ENCODE data around the gene SLC41A3.
"Not testable (repeated sequence)": the region's sequence is repeated elsewhere in the genome, so short reads cannot be mapped to it uniquely, and the experiment has no call there.

Gene SLC41A3

DNA sequence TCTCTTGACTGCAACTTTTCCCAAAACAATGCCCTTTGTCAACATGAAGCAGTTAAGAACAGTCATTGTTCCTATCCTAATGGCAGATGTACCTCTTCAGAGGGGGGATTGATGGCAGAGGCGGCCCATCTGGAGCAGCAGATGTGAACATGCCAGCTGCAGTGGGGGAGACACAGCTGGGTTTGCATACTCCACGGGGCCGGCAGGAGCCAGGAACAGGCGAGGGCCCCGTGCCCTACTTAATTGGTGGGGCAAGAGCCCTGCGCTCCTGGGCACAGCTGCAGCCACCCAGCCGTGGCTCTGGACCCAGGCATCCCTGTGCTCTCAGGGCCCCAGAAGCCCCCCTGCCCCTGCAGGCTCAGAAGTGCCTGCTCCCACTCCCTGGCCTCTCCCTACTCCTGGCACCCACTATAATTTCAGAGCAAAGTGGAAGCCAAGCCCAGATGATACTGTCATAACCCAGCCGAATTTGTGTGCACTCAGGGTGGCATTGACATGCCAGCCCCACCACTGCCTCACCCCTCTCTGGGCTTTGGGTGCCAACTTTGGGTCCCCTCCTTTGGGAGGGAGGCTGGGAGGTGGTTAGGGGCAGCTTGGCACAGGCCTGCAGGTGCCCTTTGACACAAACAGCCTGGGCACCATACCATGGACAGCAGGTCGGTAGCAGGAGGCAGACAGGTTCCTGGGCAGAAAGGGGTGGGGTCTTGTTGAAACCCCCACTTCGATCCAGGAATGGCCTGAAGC is 80.3 kb downstream of the SLC41A3 start:
- no peak for DNase-seq (ENCODE audit: low spot score)

DNA sequence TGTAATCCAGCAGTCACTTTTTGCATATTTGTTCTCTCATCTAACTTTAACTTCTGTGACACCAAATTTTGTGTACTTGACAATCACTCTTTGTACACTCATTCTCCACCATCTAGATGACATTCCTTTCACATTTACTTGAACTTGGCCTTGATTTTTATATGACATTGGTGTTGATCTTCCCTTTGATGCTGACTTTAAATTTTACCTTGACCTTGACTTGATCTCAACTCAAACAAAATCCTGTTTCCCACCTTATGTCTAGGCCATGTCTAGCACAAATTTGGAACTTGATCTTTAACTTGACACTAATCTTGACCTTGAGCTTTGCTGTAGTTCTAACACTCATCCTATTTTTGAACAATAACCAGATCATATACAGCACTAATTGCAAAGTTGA is 81.7 kb downstream of the SLC41A3 start:
- no peak for DNase-seq (ENCODE audit: low spot score)

DNA sequence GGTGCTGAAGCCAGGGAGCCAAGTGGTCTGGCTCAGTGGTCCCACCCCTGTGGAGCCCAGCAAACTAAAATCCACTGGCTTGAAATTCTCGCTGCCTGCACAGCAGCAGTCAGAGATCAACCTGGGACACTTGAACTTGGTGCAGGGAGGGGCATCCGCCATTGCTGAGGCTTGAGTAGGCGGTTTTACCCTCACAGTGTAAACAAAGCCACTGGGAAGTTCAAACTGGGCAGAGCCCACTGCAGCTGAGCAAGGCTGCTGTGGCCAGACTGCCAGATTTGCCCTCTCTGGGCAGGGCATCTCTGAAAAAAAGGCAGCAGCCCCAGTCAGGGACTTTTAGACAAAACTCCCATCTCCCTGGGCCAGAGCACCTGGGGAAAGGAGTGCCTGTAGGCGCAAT is 87.2 kb downstream of the SLC41A3 start:
- not testable (repeated sequence) for DNase-seq (ENCODE audit: low spot score)

DNA sequence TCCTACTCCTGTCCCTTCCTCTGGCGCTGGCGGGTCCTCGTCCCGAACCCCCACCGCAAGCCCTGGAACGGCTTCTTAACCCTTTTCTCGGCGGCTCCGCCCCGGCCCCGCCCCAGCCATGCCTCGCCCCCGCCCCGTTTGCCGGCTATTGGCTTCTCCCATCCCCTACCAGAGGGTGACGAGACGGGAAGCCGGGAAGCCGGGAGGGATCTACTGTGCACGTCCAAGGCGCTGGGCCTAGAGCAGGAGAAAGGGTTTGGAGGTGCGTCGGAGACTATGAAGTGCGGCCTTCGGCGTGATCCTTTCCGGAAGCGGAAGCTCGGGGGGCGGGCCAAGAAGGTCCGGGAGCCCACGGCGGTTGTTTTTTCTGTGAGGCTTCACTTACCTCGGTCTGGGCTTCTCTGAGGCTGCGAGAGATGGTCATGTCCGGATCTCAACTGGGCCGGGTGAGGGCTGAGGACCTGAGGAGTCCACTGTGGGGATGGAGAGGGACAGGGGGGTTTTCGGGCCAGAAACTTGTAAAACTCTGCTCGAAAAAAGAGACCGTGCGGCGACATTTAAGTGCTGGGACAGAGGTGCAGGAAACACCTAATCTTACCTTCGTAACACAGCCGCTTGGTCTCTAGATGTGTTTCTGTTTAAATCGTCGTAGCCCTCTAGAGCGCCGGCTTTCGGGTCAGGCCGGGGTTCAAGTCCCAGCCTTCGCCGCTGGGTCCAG is 93.5 kb downstream of the SLC41A3 start:
- peak; percentile 77 for DNase-seq (ENCODE audit: low spot score)

DNA sequence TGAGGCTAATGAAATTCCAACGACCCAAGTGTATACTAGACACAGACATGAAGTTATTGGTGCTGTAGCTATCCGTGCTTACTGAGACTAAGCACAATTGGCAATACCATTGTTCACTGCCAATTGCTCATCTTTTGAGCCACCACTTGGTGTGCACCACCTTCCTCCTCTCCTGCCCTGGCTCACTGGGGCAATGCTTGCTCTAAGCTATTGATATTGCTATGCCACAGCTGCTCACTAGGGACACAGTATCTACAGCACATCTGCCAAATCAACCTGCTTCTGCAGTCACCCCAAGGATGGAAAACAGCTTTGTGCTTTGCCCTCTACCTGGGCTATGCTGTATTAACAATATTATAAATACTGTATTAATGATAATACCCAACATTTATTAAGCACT is 99.0 kb downstream of the SLC41A3 start:
- DNase-seq (ENCODE audit: low spot score) = not testable (repeated sequence)

DNA sequence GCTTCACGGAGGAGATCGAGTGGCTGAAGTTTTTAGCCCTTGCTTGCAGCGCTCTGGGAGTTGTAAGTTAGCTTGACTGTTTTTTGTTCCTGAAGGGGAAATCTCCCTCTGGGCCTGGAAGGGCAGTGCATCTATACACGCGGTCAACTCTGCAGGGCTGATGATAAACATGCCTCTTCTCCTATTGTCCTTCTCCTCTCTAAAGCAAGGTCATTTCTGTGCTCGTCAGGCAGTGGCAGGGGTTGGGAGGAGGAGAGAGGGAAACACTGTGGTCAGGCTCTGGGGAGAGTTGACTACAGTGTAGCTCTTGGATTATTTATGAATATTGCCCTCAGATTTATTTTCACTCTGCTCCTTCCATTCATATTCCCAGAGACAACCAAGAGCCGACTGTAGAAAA is 106.8 kb downstream of the SLC41A3 start:
- not testable (repeated sequence) for DNase-seq (ENCODE audit: low spot score)

DNA sequence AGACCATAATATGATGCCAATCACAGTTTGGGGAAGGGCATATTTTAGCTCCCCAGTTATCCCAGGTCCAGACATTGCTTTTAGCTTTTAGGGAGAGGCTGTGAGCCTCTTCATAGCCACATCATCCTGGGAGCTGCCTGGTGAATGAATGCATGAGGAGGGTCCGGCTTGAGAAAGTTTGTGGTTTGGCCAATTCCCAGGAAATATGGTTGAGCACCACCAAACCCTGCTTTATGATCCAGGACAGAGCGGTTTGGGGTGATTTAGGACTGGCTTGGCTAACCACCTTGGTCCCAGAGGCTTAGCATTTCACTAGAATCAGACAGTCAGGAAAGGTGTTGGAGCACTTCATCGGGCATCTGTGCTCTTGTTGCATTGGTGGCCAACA is 107.9 kb downstream of the SLC41A3 start:
- not testable (repeated sequence) for DNase-seq (ENCODE audit: low spot score)

DNA sequence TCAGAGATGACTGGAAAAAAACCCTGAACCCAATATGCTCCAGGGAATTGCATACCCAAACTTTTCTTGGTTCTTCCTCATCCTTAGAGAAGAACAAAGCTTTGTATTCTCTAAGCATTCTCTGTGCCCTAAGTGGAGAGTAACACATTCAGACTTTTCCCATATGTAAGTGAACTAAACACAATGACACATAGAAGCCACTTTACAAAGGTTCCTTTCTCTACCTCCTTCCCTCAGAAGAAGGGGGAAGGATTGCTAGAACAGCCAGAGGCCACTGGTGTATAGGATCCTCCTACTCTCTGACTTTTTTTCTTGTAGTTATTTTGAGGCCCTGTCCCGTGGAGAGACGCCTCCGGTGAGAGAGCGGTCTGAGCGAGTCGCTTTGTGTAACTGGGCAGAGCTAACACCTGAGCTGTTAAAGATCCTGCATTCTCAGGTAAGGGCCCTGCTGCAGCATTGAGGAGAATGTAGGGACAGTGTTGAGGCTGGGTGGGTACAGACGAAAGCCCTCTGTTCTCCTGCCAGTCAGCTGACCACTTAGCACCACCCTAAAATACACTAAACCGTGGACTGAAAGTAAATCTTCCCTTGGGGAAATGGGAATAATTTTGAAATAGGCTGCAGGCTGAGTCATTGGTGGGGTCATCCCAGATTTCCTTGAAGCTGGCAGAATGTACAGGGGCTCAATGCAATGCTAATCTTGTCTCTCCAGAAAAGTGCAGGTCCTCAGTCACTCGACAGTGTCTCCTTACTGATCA is 108.5 kb downstream of the SLC41A3 start:
- not testable (repeated sequence) for DNase-seq (ENCODE audit: low spot score)

DNA sequence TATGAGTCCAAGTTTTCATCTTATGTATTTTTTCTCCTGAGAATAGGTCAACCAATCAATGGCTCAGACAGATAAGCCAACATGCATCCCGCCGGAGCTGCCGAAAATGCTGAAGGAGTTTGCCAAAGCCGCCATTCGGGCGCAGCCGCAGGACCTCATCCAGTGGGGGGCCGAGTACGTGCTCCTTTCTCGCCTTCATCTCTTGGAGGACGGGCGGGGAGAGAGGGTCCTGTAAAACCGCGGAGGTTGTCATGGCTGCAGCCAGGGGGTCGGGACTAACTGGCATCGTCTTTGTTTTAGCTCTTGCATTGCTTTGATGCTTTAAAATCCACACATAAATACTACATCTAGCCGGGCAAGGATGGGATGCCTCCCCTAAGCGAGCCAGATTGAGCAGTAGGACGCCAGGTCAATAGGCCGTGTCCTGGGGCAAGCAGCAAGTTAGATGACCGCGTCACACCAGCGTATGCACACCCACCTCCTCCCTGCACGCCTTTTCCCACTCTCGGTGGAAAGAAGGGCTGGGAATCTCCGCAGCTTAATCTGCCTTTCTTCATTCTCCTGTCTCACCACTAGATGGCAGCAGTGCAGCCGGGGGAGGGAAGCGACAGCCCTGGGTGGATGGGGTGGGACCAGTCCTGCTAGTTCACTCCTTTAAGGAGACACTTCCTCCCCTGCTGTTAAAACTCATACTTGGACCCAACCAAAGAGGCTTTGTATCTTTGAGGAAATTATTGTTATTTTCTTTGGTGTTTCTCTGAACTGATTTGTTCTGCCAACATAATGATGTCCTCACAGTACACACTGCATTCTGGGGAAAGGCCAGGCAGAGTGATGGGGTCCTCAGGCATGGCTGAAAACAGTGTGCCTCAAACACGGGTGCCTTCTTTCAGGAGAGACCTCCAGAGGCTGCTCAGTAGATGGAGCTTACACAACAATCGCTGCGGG is 111.7 kb downstream of the SLC41A3 start:
- DNase-seq (ENCODE audit: low spot score) = not testable (repeated sequence)

DNA sequence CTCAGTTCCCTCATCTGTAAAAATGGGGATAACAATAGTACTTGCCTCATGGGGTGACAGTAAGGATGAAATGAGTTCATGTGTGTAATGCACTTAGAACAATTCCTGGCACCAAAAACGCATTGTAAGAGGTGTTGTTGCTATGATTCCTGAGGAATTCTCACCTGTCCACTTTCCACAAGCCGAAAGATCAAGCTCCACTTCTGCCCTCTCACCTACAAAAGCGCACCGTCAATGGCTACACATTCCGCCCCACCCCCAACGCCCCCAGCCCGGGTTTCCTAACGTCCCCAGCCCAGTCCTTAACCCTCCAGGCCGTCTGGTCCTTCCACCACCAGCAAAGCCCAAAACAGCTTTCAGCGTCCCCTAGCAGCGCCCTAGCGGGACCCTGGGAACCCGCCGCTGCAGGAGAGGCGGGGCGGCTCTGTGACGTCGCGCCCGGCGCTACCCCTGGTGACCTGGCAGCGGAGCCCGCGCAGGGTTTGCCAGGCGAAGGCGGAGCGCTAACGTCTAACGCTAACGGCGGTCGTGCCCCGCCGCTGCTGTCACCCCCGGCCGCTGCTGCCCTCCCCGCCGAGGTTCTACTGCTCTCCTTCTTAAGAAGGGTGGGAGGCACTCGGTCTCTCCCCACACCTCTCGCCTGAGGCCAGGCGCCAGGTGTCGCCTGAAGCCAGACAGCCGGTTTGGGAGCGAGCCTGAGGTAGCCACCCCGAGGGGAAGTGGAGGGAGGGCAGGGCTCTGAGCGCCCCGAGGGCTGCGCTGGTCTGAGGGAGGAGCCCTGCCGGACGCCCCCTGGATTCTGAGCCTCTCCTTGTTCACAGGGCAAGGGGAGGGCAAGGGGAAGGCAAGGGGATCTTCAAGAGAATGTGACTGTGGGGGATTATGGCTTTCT is 115.0 kb downstream of the SLC41A3 start, which contains the start of gene ROPN1B:
Gene ROPN1B (plus strand): TSS at position 478 of the 892 bp plus-strand sequence. CDS start 2,877 bp downstream, outside the sequence.
- not testable (repeated sequence) for DNase-seq (ENCODE audit: low spot score)

DNA sequence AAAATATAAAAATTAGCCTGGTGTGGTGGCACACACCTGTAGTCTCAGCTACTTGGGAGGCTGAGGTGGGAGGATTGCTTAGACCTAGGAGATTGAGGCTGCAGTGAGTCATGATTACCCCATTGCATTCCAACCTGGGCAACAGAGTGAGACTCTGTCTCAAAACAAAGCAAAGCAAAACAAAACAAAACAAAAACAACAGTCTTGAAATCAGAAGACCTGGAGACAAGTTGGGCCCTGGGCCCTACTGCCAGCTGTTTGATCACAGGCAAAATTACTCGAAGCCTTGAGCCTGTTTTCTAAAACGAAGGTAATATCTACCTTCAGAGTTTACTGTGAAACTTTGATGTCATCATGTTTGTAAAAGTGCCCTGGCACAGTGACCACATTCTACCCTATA is 115.8 kb downstream of the SLC41A3 start:
- not testable (repeated sequence) for DNase-seq (ENCODE audit: low spot score)

DNA sequence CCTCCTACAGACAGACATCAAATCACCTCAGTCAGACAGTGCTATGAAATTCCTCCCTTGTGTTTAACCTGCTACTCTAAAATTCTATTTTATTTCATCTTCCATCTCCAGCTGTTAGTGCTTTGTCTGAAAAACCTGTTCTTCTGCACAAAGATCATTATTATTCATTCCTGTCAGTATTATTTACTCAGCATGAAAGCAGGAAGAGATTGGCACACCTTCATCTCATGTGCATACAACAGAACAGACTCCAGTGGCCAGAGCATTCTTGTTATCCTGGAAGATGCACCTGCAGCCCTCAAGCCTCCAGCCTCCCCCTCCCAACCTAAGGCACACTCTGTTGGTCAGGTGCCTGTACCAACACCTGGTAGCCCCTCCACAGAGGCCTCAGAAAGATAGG is 116.8 kb downstream of the SLC41A3 start:
- no peak for DNase-seq (ENCODE audit: low spot score)

DNA sequence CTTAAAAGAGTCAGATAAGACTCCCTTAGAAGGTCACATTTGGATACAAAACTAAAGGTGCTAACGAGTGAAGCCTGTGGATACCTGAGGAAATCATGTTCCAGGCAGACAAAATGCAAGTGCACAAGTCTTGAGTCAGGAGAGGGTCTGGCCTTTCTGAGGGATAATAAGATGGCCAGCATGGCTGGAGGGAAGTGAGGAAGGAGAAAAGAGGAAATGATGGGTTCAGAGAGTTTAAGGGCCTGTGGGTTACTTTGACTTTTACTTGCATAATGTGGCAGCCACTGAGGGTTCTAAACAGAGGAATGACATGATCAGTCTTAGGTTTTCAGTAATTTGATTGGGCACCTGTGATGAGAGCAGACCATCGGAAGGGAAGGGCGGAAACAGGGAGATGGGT is 118.4 kb downstream of the SLC41A3 start:
- DNase-seq (ENCODE audit: low spot score) = no peak

DNA sequence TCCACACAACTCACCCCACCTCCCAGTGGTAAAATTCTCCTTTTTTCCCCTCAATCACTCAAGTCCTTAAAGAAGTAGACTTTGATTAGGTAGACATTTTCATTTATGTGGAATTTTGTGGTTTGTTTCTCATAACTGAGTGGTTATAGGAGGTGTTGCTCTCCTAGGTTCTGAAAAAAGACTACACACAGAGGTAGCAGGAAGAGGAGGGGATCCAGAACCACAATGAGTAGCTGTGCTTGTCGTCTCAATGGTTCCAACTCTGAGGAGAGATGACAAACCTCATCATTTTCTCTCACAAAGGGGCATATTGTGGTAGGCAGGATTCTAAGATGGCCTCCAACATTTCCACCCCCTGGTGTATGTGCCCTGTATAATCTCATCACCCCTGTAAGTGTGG is 120.1 kb downstream of the SLC41A3 start:
- not testable (repeated sequence) for DNase-seq (ENCODE audit: low spot score)

DNA sequence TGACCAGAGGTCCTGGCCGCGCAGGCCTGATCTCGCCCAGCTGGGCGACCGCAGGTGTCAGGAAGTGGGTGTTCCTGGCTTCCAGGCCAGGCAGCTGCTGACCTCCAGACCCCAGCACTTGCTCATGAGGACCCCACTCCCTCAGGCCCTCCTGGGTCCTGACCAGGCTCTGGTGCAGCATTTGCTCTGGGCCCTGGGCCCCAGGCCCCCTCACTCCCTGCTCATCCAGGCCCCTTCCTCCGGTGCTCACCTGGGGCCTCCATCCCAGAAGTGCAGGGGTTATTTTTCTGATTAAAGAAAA is 122.7 kb downstream of the SLC41A3 start:
- no peak for DNase-seq (ENCODE audit: low spot score)

DNA sequence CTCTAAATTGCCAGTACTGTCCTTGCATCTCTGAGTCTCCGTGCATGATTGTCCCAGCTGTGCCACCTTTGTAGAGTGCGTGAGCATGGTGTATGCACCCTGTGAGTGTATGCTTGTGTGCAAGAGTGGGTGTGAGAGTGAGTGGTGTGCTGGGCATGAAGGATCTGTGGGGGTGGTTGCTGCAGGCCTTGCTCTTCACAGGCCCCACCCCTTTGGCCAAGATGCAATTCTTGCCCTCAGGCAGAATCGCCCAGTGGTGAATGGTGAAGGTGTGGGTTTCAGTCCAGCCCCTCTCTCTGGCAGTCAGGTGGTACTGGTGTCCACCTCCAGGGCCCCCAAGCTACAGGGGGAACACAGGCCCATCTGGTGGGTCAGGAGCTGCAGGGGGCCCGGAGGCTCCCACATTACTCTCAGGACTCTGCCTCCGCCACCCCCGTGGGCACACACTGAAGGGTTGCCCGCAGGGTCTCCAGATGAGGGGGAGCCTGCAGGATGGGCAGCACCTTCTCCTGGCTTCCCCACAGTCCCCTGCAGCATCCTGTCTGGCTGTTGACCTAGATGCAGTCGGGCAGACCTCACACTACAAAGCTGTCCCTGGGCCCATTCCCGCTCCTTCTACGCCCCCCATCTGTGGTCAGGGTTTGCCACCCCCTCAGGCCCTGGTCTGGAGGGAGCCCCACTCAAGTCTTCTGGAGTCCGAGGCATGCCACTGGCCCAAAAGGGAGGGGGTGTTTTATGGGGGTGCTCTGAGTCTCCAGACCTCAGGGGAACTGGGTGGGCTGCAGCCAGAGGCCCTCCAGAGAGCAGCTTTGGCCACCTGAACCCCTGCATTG is 123.3 kb downstream of the SLC41A3 start:
- DNase-seq (ENCODE audit: low spot score) = peak; percentile 4

DNA sequence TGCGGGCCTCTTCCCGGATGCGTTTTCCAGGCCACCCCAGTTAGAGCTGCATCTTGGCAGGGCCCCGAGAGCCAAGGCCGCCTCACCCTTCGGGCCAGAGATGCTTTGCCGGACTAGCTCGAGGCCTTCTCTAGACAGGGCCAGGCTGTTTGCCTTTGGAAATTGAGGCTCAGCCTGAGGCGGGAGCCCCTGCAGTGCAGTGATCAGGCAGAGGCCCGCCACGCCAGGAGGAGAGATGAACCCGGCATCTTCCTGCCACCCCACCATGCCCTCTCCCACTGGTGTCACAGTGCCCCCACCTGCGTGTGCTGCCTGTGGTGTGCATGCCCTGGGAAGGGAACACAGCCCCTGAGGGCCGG is 123.9 kb downstream of the SLC41A3 start:
- DNase-seq (ENCODE audit: low spot score) = peak; percentile 3

DNA sequence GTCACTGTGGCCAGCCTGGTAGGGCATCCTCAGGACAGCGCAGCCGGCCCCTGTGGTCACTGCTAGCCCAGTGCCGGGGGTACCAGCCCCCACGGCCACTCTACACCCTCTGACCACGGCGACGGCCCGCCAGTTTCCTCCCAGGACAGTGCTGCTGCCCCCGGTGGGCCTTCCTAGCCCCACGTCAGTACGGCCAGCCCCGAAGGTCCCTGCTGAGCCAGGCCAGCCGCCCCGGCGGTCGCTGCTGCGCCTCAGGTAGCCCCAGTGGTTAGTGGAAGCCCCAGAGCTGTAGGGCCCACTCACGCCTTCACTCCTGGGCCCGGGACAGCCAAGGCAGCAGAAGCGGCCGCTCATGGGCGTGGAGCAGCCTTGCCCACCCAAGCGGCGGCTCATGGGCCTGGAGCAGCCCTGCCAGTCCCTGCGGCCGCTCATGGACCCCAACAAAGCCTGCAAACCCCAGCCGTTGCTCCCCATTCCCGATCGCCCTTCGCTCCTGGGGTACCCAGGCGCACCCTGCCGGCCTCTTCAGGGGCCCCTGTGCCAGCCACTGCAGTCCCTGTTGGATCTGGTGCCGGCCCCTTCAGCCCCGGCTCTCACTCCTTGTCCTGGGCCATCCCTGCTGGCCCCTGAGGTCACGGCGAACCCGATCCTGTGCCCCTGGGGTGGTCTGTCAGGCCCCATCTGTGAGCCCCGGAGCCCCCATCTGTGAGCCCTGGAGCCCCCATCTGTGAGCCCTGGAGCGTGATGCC is 124.4 kb downstream of the SLC41A3 start:
- DNase-seq (ENCODE audit: low spot score) = no peak
